A549 (cell line): ENCODE results near the gene CAND2.
"Not testable (repeated sequence)": the region's sequence is repeated elsewhere in the genome, so short reads cannot be mapped to it uniquely, and the experiment has no call there.

Experiments
- BCL3 ChIP-seq: fragments of >200 bp; sonication (Bioruptor Twin); formaldehyde crosslinking; IDR thresholded peaks from 3 replicates; pipeline ENCODE4 v1.6.1; 2016
- CTCF ChIP-seq: fragments of >200 bp; sonication (Bioruptor Twin); formaldehyde crosslinking; IDR thresholded peaks from 3 replicates; pipeline ENCODE4 v1.5.1; 2016
- MAX ChIP-seq: IDR thresholded peaks from 2 replicates; pipeline ENCODE4 v1.6.1; 2012
- NR3C1 ChIP-seq: fragments of >200 bp; sonication (Bioruptor Twin); formaldehyde crosslinking; IDR thresholded peaks from 3 replicates; pipeline ENCODE4 v1.6.1; 2017
- POLR2A ChIP-seq: IDR thresholded peaks from 2 replicates; pipeline ENCODE4 v1.6.1; 2012; ENCODE audit warnings: mild to moderate bottlenecking, low read length
- RAD21 ChIP-seq, 2 experiments: fragments of >200 bp in 1 of 2; sonication (Bioruptor Twin) in 1 of 2; formaldehyde crosslinking in 1 of 2; IDR thresholded peaks in 1 of 2; conservative IDR thresholded peaks in 1 of 2; 2 replicates in 1 of 2; 3 replicates in 1 of 2; pipeline ENCODE4 v1.6.1; 2012 to 2018; ENCODE audit warnings: inconsistent platforms in 1 of 2
- TP53 ChIP-seq: fragments of 250-450 bp; sonication (Bioruptor Pico); IDR thresholded peaks from 2 replicates; pipeline ENCODE4 v1.5.0; 2021; ENCODE audit warnings: mild to moderate bottlenecking, moderate library complexity
- ZSCAN20 ChIP-seq: fragments of 250-450 bp; sonication (Bioruptor Pico); IDR thresholded peaks from 2 replicates; pipeline ENCODE4 v1.8.0; 2022; ENCODE audit warnings: mild to moderate bottlenecking, moderate library complexity

GRCh38 chr3:12787967-12788690 lies 8.4 kb upstream of the CAND2 start:
- TF ChIP-seq BCL3; MAX; POLR2A; CTCF; TP53 (CRISPR knock-in tag); ZSCAN20 (CRISPR knock-in tag); RAD21 (conservative IDR thresholded peaks at IDR 0.05 in 1 of 2, IDR thresholded peaks at IDR 0.05 in 1 of 2); NR3C1: not testable (repeated sequence)
